NCI-H2196 treated with DMSO at 0.1 percent for 48 hours (cell line): ENCODE results near the gene TRMT112.
"Not testable (repeated sequence)": the region's sequence is repeated elsewhere in the genome, so short reads cannot be mapped to it uniquely, and the experiment has no call there.

ENCODE experiments used
- DNase-seq: peaks from one replicate; lab custom pipeline; 2025; ENCODE audit not compliant: unreplicated experiment; lab: John Stamatoyannopoulos, UW

Gene TRMT112

GRCh38 chr11:64313491-64314145 lies 3.7 kb downstream of the TRMT112 start:
- no peak for DNase-seq

GRCh38 chr11:64312947-64313346 lies 4.4 kb downstream of the TRMT112 start:
- no peak for DNase-seq

- DNase-seq: not testable (repeated sequence)
Measured at GRCh38 chr11:64307795-64308194, 9.6 kb downstream of the TRMT112 start.

- no peak for DNase-seq
Measured at GRCh38 chr11:64306876-64307622, 10.3 kb downstream of the TRMT112 start.

- DNase-seq: no peak
Measured at GRCh38 chr11:64306563-64306875, 10.8 kb downstream of the TRMT112 start.

GRCh38 chr11:64305691-64306562 lies 11.4 kb downstream of the TRMT112 start:
- peak; percentile 40 for DNase-seq

- DNase-seq: peak; percentile 100
Measured at GRCh38 chr11:64305075-64305690, 12.2 kb downstream of the TRMT112 start, which contains the start of gene ESRRA. ESRRA (plus strand) TSS chr11:64305524; CDS start chr11:64307180, 1,656 bp downstream.

- peak; percentile 88 for DNase-seq
Measured at GRCh38 chr11:64304316-64305072, 12.9 kb downstream of the TRMT112 start.

GRCh38 chr11:64304032-64304315 lies 13.4 kb downstream of the TRMT112 start:
- DNase-seq: no peak

- DNase-seq: no peak
Measured at GRCh38 chr11:64303109-64304031, 14.0 kb downstream of the TRMT112 start.

- DNase-seq: no peak
Measured at GRCh38 chr11:64299847-64300648, 17.3 kb downstream of the TRMT112 start, which contains the start of gene CATSPERZ. CATSPERZ (plus strand) TSS chr11:64300358; CDS start chr11:64300411, 53 bp downstream.

GRCh38 chr11:64298966-64299846 lies 18.2 kb downstream of the TRMT112 start:
- DNase-seq: no peak

GRCh38 chr11:64297699-64298358 lies 19.5 kb downstream of the TRMT112 start:
- no peak for DNase-seq

- no peak for DNase-seq
Measured at GRCh38 chr11:64296830-64297698, 20.3 kb downstream of the TRMT112 start.

GRCh38 chr11:64296236-64296635 lies 21.1 kb downstream of the TRMT112 start:
- DNase-seq: no peak

GRCh38 chr11:64295760-64296159 lies 21.6 kb downstream of the TRMT112 start:
- DNase-seq: no peak
